ENCODE measurements around the gene CACNA2D3.

GRCh38 chr3:54153477-54153876, 31.1 kb downstream of the CACNA2D3 start:
- TF ChIP-seq CTCF (IDR thresholded peaks at IDR 0.05) (no peak), ESRRA (IDR thresholded peaks at IDR 0.05; ENCODE audit: borderline replicate concordance, low read length) (no peak), FOSL2 (IDR thresholded peaks at IDR 0.05) (no peak), FOSL2 (CRISPR knock-in tag; IDR thresholded peaks at IDR 0.05) (no peak), RCOR1 (IDR thresholded peaks at IDR 0.05; ENCODE audit: low read depth, low read length) (no peak), JUN (IDR thresholded peaks at IDR 0.05) (no peak), EP300 (IDR thresholded peaks at IDR 0.05) (no peak), POLR2A (IDR thresholded peaks at IDR 0.05; ENCODE audit: low read length) (no peak), REST (IDR thresholded peaks at IDR 0.05) (no peak), MAFK (IDR thresholded peaks at IDR 0.05; ENCODE audit: partially characterized antibody) (no peak), CHD2 (IDR thresholded peaks at IDR 0.05; ENCODE audit: low read length, partially characterized antibody) (no peak), E2F6 (IDR thresholded peaks at IDR 0.05; ENCODE audit: borderline replicate concordance, low read depth) (no peak), MAZ (IDR thresholded peaks at IDR 0.05; ENCODE audit: borderline replicate concordance, low read depth, low read length) (no peak), HDAC2 (IDR thresholded peaks at IDR 0.05) (no peak)

Data from A549 (cell line).